Measurements from ENCODE around the gene HIP1. TPM values are rescaled to one million over a fixed set of nuclear protein-coding genes. Genes with fewer than 3 reads are reported as not detected.
A peak's percentile ranks its signal among the peaks of the same experiment; 100 is the strongest.
"Not testable (repeated sequence)": the region's sequence is repeated elsewhere in the genome, so short reads cannot be mapped to it uniquely, and the experiment has no call there.

The HIP1 gene
- 10 to 100 TPM in 1 of 4 donors, 1 to 10 TPM in 3; 2.3 to 38.8 (median 6.9) TPM for total RNA-seq

- TF ChIP-seq CTCF (IDR thresholded peaks at IDR 0.05), result no peak
- TF ChIP-seq POLR2A (IDR thresholded peaks at IDR 0.05), result peak in 1 of 2 donors; percentile 10
- H3K9me3 ChIP-seq, result no peaks in the 10 kb centered on the region
Measured at GRCh38 chr7:75738604-75738974, at the start of gene HIP1. Gene HIP1, minus strand, starts transcription at chr7:75738941. Its CDS starts 21 bp downstream, at chr7:75738920.

GRCh38 chr7:75788154-75788847, 49.6 kb upstream of the HIP1 start:
- not testable (repeated sequence) for H3K4me1 ChIP-seq, H3K27ac ChIP-seq, H3K4me3 ChIP-seq, DNase-seq, H3K36me3 ChIP-seq, H3K27me3 ChIP-seq, H3K9me3 ChIP-seq

More at GRCh38 chr7:75738604-75738974, at the start of gene HIP1:
- no peak for DNase-seq
- Histone ChIP-seq H3K27me3 (no peaks in the 10 kb centered on the region), H3K27ac (peak within 1 kb of the TSS; percentile 74 to 93 (median 88)), H3K36me3 (no peaks in the 10 kb centered on the region), H3K4me3 (peak within 1 kb of the TSS; percentile 72 to 96 (median 83)), H3K4me1 (peaks cover 0 to 5% (median 2%) of the 10 kb centered on the region in 4 donors)

- not testable (repeated sequence) for H3K27ac ChIP-seq, H3K36me3 ChIP-seq, H3K4me1 ChIP-seq, DNase-seq, H3K9me3 ChIP-seq, H3K4me3 ChIP-seq, H3K27me3 ChIP-seq
Measured at GRCh38 chr7:75783058-75783457, 44.3 kb upstream of the HIP1 start.

- DNase-seq, result not testable (repeated sequence)
Measured at GRCh38 chr7:75780647-75781273, 42.0 kb upstream of the HIP1 start.

GRCh38 chr7:75779516-75779915, 40.8 kb upstream of the HIP1 start:
- not testable (repeated sequence) for H3K9me3 ChIP-seq, DNase-seq, H3K4me3 ChIP-seq, H3K27me3 ChIP-seq, H3K27ac ChIP-seq, H3K36me3 ChIP-seq, H3K4me1 ChIP-seq

More at GRCh38 chr7:75780647-75781273, 42.0 kb upstream of the HIP1 start:
- not testable (repeated sequence) for H3K4me3 ChIP-seq, H3K36me3 ChIP-seq, H3K9me3 ChIP-seq, H3K4me1 ChIP-seq, H3K27ac ChIP-seq, H3K27me3 ChIP-seq

- DNase-seq, H3K4me1 ChIP-seq, H3K9me3 ChIP-seq, H3K36me3 ChIP-seq, H3K27me3 ChIP-seq, H3K4me3 ChIP-seq, H3K27ac ChIP-seq: not testable (repeated sequence)
Measured at GRCh38 chr7:75779035-75779434, 40.3 kb upstream of the HIP1 start.

GRCh38 chr7:75776295-75776971, 37.7 kb upstream of the HIP1 start:
- TF ChIP-seq POLR2A (IDR thresholded peaks at IDR 0.05), result no peak
- TF ChIP-seq CTCF (IDR thresholded peaks at IDR 0.05), result peak in 1 of 6 experiments; percentile 21
- Histone ChIP-seq H3K36me3 (no peaks in the 10 kb centered on the region), H3K4me3 (no peak overlapping the region), H3K27ac (no peak overlapping the region), H3K9me3 (no peaks in the 10 kb centered on the region), H3K4me1 (no peaks in the 10 kb centered on the region), H3K27me3 (no peaks in the 10 kb centered on the region)
- no peak for DNase-seq

- not testable (repeated sequence) for H3K27me3 ChIP-seq, DNase-seq, H3K9me3 ChIP-seq, H3K36me3 ChIP-seq, H3K4me3 ChIP-seq, H3K27ac ChIP-seq, H3K4me1 ChIP-seq
Measured at GRCh38 chr7:75773958-75774357, 35.2 kb upstream of the HIP1 start.

Measured in Peyer's patch (tissue), 4 donors.